SKM-1 treated with dmso at 0.1 percent for 144 hours (cell line): ENCODE measurements around the gene OR8B4.
"Not testable (repeated sequence)": the region's sequence is repeated elsewhere in the genome, so short reads cannot be mapped to it uniquely, and the experiment has no call there.

ENCODE experiments used
- DNase-seq: peaks from one replicate; lab custom pipeline; 2025; ENCODE audit not compliant: unreplicated experiment; lab: John Stamatoyannopoulos, UW

Gene OR8B4

DNA sequence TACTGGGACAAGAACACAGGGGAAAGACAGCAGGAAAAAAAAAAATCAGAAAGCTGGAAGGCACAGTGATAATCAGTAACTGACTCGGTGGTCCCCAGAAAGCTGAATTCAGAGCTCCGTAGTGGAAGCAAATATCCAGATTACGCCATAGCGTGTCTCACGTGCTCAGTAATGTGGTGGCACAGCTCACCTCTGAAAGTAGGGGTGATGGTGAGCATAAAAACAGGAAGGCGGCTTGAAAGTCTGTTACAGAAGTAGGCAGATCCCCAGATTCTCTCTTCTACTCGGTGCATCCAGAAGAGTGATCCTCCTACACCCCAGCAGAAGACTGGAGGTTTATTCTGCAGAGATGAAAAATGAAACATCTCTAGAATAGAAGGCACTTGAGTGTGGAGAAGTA, 14.8 kb downstream of the OR8B4 start:
- no peak for DNase-seq

DNA sequence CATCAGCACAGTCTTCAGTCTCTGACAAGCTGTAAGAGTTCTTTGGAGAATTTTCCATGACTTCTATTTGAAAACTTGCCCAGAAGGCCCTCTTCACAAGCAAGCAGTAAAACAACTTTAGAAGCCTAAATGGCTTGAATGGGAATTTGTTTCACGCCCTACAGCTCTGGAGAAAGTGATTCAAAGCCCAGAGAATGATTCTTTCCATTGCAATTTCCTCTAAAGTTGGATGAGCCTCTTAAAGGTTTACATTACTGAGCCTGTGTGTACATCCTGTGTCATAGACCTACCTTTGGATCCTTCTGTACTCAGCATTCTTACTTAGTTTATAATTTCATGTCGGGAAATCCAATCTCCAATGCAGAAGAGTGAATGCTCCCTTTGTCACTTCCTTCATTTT, 19.1 kb downstream of the OR8B4 start:
- no peak for DNase-seq

DNA sequence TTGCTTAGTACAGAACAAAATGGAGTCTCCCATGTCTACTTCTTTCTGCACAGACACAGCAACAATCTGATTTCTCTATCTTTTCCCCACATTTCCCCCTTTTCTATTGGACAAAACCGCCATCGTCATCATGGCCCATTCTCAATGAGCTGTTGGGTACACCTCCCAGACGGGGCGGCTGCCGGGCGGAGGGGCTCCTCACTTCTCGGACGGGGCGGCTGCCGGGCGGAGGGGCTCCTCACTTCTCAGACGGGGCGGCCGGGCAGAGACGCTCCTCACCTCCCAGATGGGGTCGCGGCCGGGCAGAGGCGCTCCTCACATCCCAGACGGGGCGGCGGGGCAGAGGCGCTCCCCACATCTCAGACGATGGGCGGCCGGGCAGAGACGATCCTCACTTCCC, 21.5 kb downstream of the OR8B4 start:
- DNase-seq, result not testable (repeated sequence)

DNA sequence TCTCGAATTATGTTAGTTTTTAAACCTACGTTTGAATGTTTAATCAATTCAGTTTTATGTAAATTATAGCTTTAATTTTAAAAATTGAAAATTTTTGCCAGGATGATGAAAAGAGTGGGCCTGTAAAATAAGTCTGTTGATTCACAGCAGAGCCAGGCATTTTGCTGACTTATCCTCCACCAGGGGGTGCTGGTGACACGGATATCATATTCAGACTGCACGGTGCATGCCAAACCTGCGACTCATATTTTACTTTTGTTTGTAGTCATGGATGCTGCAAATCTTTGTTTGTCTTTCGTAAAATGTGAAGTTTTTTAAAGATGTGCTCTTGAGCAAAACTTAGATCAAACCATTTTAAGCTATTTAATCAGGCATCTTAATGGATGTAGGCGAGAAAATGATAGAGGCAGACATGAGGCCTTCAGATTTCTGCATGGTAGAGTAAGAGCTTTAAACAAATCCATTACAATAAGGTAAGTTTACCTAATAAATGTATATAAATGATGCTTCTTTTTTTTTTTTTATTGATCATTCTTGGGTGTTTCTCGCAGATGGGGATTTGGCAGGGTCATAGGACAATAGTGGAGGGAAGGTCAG, 22.2 kb downstream of the OR8B4 start:
- DNase-seq, result peak; percentile 35

DNA sequence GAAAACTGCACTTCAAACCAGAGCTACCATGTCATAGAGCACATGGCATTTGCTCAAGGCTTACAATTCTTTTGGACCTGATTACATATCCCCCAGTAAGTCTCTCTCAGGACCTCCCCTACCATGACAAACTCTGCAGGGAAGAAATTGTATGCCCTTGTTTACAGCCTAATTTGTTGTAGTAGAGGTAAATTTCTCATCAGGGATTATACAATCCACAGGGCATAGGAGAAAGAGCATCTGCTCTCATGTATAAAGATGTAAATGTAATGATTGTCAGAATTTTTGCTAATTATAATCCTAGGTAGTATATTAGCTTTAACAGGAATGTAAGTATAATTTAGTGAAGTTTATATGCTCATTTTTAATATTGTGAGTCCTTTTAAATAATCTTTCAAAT, 25.7 kb downstream of the OR8B4 start, which contains the start of gene OR8B3:
Gene OR8B3 (minus strand): TSS at position 101 of the 400 bp plus-strand sequence. CDS start 1,673 bp downstream, outside the sequence.
- DNase-seq, result no peak

DNA sequence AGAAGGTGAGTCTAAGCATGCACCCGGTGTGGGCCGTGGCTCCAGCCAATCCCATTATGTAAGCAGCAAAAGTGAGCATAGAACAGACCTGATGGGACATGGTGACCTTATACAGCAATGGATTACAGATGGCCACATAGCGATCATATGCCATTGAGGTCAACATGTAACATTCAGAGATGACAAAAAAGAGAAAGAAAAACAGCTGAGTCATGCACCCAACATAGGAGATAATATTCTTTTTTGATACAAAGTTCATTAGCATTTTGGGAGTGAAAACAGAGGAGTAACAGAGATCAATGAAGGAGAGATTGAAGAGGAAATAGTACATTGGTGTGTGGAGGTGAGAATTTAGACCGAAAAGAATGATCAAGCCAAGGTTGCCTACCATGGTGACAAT, 27.8 kb downstream of the OR8B4 start:
- DNase-seq, result not testable (repeated sequence)

DNA sequence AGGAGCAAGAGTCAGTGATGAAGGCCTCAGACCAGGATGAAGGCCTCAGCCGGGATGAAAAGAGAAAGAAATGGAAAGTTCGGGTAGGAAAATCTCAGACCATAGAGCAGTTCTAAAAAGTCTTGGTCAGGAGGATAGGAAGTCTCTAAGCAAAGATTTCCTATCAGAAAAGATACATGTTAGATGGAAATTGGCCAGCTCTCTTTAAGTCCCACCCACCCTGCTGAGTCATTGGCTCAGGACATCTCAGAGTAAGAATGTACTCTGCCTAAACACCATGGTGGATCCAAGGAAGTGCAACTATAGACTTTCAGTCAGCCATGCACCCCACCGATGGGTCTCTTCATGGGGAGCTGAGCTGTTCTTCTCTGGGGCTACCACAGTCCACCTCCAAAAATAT, 30.3 kb downstream of the OR8B4 start:
- DNase-seq, result no peak

DNA sequence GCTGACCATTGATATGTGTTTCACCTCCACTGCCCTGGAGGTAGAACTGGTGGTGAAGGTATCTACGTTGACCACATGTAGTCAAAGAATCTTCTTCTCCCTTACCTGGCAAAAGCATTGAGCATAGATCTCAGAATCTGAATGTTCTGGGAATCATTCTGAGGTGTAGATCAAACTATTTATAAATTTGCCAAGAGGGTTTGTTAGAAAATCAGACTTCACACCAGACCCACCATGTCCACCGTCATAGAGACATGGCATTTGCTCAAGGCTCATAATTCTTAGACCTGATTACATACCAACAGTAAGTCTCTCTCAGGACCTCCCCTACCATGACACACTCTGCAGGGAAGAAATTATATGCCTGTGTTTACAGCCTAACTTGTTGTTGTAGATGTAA, 40.3 kb downstream of the OR8B4 start, which contains the start of gene OR8B2:
Gene OR8B2 (minus strand): TSS at position 101 of the 400 bp plus-strand sequence. CDS start 1,156 bp downstream, outside the sequence.
- no peak for DNase-seq

DNA sequence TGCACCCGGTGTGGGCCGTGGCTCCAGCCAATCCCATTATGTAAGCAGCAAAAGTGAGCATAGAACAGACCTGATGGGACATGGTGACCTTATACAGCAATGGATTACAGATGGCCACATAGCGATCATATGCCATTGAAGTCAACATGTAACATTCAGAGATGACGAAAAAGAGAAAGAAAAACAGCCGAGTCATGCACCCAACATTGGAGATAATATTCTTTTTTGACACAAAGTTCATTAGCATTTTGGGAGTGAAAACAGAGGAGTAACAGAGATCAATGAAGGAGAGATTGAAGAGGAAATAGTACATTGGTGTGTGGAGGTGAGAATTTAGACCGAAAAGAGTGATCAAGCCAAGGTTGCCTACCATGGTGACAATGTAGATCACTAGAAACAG, 41.8 kb downstream of the OR8B4 start:
- DNase-seq, result not testable (repeated sequence)

DNA sequence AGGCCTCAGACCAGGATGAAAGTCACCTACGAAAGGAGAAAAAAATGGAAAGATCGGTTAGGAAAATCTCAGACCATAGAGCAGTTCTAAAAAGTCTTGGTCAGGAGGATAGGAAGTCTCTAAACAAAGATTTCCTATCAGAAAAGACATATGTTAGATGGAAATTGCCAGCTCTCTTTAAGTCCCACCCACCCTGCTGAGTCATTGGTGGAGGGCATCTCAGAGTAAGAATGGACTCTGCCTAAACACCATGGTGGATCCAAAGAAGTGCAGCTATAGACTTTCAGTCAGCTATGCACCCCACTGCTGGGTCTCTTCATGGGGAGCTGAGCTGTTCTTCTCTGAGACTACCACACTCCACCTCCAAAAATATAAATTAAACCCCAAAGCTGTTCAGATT, 44.1 kb downstream of the OR8B4 start:
- DNase-seq, result no peak

DNA sequence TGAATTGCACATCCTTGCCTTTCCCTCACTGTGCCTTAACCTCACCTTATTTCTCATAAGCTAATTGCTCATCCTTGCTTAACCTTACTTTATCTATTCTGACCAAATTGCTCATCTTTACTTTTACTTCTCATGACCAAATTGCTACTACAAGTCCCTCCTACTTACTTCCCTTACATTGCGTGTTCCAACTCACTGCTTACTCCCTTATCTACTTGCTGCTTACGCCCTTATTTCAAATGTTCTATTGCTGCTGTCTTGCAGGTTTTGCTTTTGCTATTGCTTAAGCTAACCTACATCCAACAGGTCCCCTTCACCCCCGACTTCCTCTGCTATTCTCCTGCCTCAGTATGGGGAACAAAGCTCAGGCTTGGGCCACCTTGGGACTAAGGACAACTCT, 48.4 kb downstream of the OR8B4 start:
- DNase-seq, result no peak
